AG04449 (cell line): ENCODE data around the gene N4BP2L1.

Experiments used
- CTCF ChIA-PET: fragments of 350-600 bp; formaldehyde crosslinking; extraction: SDS; loops from one replicate; lab custom pipeline; 2021; ENCODE audit warnings: antibody characterized with exemption; lab: Yijun Ruan, JAX
- POLR2A ChIA-PET: fragments of 400-600, 350-600 bp; formaldehyde crosslinking; extraction: SDS; loops from one replicate; lab custom pipeline; 2020; ENCODE audit warnings: antibody characterized with exemption, inconsistent platforms; lab: Yijun Ruan, JAX
- DNase-seq: peaks from one replicate; pipeline ENCODE4 v3.0.0-alpha.2; 2010; ENCODE audit warnings: low read depth, low spot score
- H3K4me3 ChIP-seq: 2 replicates; pipeline ENCODE4 v1.5.1; 2011; ENCODE audit warnings: low read depth, mild to moderate bottlenecking, control low read depth, low read length
- TF ChIP-seq, protein P1 (sequence below): IDR thresholded peaks from one replicate; pipeline ENCODE4 v1.5.1; 2011; ENCODE audit warnings: mild to moderate bottlenecking, moderate library complexity, low read length, control low read depth, inconsistent platforms; ENCODE audit not compliant: insufficient read depth; ENCODE audit errors: missing control alignments

Gene N4BP2L1

GRCh38 chr13:32443111-32443510, 15.2 kb upstream of the N4BP2L1 start:
- ChIA-PET CTCF (interaction anchor here (0.9 to 1.3 kb wide), 4 partner anchors 9 to 533 kb away, joined by 3 to 6 read pairs (median 4); no protein-coding TSS in a partner anchor), POLR2A (no interaction called here)

DNA sequence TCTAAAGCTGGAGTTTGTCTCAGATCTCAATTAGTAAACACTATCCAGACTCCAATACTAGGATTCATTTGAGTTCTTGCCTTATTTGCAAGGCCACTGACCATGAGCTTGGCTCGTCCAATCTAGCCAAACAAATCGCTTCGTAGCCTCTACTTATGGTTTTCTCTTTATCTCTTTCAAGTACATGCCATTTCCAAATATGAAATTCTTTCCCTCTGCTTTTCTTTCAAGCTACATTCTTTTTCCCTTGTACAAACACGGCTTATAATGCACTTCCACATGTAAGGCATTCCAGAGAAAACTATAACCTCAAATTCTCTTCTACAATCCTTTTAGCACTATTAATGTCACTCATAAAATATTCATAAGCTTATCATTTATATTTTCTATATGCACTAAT, 10.9 kb upstream of the N4BP2L1 start:
- TF ChIP-seq, protein P1, sequence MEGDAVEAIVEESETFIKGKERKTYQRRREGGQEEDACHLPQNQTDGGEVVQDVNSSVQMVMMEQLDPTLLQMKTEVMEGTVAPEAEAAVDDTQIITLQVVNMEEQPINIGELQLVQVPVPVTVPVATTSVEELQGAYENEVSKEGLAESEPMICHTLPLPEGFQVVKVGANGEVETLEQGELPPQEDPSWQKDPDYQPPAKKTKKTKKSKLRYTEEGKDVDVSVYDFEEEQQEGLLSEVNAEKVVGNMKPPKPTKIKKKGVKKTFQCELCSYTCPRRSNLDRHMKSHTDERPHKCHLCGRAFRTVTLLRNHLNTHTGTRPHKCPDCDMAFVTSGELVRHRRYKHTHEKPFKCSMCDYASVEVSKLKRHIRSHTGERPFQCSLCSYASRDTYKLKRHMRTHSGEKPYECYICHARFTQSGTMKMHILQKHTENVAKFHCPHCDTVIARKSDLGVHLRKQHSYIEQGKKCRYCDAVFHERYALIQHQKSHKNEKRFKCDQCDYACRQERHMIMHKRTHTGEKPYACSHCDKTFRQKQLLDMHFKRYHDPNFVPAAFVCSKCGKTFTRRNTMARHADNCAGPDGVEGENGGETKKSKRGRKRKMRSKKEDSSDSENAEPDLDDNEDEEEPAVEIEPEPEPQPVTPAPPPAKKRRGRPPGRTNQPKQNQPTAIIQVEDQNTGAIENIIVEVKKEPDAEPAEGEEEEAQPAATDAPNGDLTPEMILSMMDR = no peak
- ChIA-PET CTCF (interaction anchor here (0.7 to 1.1 kb wide), 2 partner anchors 9 to 16 kb away, joined by 3 to 4 read pairs; no protein-coding TSS in a partner anchor), POLR2A (no interaction called here)
- no peak for DNase-seq
- no peak overlapping the region for H3K4me3 ChIP-seq

More at GRCh38 chr13:32443111-32443510, 15.2 kb upstream of the N4BP2L1 start:
- DNase-seq = no peak
- H3K4me3 ChIP-seq = no peak overlapping the region
- TF ChIP-seq, protein P1 = peak; percentile 16

- no peak for DNase-seq
- ChIA-PET POLR2A (no interaction called here), CTCF (interaction anchor here (0.6 kb wide), 1 partner anchor 10 kb away, joined by 3 read pairs; no protein-coding TSS in a partner anchor)
- H3K4me3 ChIP-seq = no peak overlapping the region
- TF ChIP-seq, protein P1 = no peak
Measured at GRCh38 chr13:32432856-32433255, 4.9 kb upstream of the N4BP2L1 start.

GRCh38 chr13:32431361-32431760, 3.4 kb upstream of the N4BP2L1 start:
- POLR2A ChIA-PET = no interaction called here

GRCh38 chr13:32430018-32430747, 2.3 kb upstream of the N4BP2L1 start:
- no peak for DNase-seq
- TF ChIP-seq, protein P1 = no peak
- CTCF ChIA-PET = interaction anchor here (1.3 kb wide), 1 partner anchor 9 kb away, joined by 4 read pairs; no protein-coding TSS in a partner anchor
- POLR2A ChIA-PET = no interaction called here
- no peak overlapping the region for H3K4me3 ChIP-seq

More at GRCh38 chr13:32431361-32431760, 3.4 kb upstream of the N4BP2L1 start:
- H3K4me3 ChIP-seq = no peak overlapping the region
- TF ChIP-seq, protein P1 = no peak
- DNase-seq = no peak
- CTCF ChIA-PET = interaction anchor here (0.8 kb wide), 1 partner anchor 521 kb away, joined by 3 read pairs; no protein-coding TSS in a partner anchor

- CTCF ChIA-PET = interaction anchor here (1.3 to 2.0 kb wide), 2 partner anchors 9 to 151 kb away, joined by 4 read pairs; no protein-coding TSS in a partner anchor
- no peak overlapping the region for H3K4me3 ChIP-seq
- no peak for DNase-seq
- POLR2A ChIA-PET = no interaction called here
- TF ChIP-seq, protein P1 = no peak
Measured at GRCh38 chr13:32429433-32429909, 1.5 kb upstream of the N4BP2L1 start.
